IPS-NIHi7 (cell line): ENCODE measurements around the gene CYB5D1.
"Not testable (repeated sequence)": the region's sequence is repeated elsewhere in the genome, so short reads cannot be mapped to it uniquely, and the experiment has no call there.

Source experiments
- DNase-seq: peaks from one replicate; pipeline ENCODE4 v3.0.0; 2012; ENCODE audit warnings: mixed read lengths; ENCODE audit errors: extremely low spot score

CYB5D1 gene, protein sequence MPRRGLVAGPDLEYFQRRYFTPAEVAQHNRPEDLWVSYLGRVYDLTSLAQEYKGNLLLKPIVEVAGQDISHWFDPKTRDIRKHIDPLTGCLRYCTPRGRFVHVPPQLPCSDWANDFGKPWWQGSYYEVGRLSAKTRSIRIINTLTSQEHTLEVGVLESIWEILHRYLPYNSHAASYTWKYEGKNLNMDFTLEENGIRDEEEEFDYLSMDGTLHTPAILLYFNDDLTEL

DNA sequence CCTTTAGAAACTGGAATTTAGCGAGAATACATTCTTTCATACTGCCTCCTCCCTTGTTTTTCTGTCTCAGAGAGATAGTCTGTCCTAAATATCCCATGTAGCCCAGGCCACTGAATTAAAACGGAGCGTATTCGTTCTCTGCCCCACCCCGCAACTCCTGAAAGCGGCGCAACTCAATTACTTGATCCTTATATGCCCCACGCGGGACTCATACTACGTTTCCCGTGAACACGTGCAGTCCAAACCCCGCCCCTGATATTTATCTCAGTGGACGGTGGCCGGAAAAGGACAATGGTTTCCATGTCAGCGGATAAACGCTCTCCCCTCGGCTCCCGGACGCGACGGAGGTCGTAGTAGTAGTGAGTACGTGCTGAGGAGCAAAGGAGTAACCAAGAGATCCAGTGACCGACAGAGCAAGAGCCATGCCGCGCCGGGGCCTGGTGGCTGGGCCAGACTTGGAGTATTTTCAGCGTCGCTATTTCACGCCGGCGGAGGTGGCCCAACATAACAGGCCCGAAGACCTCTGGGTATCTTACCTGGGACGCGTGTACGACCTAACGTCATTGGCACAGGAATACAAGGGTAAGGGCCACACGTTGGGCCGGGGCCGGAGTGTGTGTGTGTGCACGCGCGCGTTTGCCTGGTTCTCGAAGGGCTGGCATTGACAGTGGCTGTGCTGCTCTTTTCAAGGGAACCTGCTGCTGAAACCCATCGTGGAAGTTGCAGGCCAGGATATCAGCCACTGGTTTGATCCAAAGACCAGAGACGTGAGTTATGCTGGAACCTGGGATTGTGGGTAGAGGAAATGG, at the start of gene CYB5D1:
Gene CYB5D1, plus strand, starts transcription at position 291 of the 809 bp plus-strand sequence. Its CDS starts 132 bp downstream, at position 423.
- DNase-seq = peak; percentile 57

DNA sequence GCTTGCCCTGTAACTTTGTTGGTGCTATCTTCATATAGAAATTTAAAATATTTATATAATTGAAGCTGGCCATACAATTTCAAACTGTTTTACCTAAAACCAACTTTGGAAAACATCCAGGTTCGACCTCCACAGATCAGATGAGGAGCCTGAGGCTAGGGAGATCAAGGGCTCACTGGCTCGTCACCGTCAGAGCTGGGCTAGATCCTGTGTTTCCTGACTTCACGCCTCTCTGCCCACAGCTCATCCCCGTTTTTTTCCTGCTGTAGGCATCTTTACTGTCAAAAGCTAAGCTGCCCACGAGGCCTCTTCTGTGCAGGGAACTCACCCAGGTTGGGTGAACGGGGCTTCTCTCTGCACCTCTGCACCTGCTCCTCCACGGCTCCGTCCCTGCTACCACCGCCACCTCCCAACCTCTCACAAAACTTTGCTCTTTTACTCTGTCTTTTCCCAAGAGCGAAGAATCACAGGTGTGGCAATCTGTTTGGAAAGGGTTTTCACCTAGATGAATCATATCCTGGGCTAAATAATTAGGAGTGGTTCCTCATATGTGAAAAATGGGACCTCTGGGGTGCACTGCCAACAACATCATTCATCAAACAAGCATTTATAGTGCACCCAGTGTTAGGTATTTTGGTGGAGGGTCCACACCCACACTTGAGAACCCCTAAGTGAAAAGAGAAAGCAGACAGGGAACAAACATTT, 48.6 kb upstream of the CYB5D1 start:
- no peak for DNase-seq

- not testable (repeated sequence) for DNase-seq
These were observed 47.9 kb upstream of the CYB5D1 start for GRCh38 chr17:7809791-7810343.

- DNase-seq = no peak
These were observed 46.6 kb upstream of the CYB5D1 start for GRCh38 chr17:7811251-7811650.

DNA sequence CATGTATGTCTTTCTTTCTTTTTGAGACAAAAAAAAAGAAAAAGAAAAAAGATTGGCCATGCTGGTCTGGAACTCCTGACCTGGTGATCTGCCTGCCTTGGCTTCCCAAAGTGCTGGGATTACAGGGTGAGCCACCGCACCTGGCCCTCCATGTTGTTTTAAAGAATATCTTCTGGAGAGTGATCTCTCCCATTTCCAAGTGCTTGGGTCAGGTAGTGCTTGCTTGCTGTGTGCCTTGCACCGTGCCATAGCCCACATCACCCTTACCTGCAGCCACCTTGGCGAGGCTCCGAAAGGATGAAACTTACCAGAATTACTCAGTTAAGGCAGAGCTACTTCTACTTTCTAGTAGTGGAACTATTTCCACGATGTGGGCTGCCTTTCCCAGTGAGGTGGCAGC, 42.8 kb upstream of the CYB5D1 start:
- no peak for DNase-seq

- DNase-seq = no peak
These were observed 40.7 kb upstream of the CYB5D1 start for GRCh38 chr17:7816926-7817642.

DNA sequence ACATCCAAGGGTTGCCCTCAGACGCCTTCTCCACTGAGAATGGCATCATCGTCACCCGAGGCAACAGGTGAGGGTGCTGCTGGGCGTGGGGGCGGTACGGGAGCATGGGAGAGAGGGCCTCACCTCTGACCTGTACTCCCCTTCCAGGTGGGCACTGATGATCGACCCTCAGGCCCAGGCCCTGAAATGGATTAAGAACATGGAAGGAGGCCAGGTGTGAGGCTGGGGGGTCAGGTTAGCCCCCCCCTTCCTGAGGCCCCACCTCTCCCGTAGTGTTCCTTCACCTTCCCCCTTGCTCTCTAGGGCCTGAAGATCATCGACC, 40.2 kb upstream of the CYB5D1 start:
- DNase-seq = no peak

- no peak for DNase-seq
These were observed 39.8 kb upstream of the CYB5D1 start for GRCh38 chr17:7818026-7818425.

DNA sequence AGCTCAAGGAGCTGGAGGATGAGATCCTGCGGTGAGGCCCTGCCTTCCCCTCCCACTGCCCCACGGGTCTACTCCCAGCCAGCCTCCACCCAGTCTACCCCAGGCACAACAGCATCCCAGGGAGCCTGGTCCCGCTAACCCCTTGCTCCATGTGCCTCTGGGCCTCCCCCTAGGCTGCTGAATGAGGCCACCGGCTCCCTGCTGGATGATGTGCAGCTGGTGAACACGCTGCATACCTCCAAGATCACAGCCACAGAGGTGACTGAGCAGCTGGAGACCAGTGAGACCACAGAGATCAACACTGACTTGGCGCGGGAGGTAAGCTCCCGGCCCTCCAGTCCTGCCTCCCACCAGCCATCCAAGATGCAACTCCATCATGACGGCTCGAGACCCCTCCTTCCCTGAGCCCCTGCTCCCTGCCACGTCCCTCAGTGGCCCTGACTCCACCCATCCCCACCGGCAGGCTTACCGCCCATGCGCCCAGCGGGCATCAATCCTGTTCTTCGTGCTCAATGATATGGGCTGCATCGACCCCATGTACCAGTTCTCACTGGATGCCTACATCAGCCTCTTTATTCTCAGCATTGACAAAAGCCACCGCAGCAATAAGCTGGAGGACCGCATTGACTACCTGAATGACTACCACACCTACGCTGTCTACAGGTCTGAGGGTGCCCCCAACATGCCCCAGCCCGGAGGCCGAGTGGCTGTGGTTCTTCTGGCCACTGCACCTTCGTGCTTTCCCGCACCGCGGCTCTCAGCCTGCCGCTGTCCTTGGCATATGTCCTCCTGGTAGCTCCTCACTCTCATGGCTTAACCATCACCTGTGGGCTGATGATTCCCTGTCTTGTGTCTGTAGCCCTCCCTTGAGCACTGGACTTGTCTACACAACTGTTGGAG, 38.8 kb upstream of the CYB5D1 start:
- DNase-seq = no peak

DNA sequence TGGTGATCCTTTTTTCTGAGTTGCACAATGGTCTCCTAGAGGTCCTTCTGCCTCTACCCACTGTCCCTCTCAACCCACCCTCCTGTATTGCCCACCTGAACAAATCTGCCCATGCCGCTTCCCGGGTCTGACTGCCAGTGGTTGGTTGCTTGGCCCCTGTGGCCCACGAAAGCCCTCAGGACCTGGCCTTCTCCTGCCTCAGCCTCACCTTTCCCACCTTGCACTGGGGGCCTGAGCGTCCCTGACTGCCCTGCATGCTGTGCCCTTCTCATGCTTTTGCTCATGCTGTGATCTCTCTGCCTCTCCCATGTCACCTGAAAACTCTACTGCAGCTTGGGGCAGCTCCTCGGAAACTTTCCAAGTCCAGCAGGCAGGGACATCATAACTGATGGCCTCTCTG, 37.6 kb upstream of the CYB5D1 start:
- DNase-seq = no peak

GRCh38 chr17:7822126-7822525, 35.7 kb upstream of the CYB5D1 start:
- DNase-seq = no peak

DNA sequence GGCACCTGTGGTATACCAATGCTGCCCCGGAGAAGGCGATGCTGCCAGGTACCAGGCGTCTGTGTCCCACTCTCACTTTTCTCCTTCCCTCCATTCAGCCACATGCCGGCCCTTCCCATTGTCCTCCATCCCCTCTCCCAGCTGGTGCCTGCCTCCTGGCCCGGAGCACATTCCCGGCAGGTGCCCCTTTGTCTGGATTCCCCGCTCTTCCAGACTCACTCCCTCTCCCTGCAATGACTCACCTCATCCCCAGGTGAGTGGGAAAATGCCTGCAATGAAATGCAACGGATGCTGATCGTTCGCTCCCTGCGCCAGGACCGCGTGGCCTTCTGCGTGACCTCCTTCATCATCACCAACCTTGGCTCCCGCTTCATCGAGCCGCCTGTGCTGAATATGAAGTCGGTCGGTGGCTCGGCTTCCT, 34.2 kb upstream of the CYB5D1 start:
- DNase-seq = peak; percentile 72

DNA sequence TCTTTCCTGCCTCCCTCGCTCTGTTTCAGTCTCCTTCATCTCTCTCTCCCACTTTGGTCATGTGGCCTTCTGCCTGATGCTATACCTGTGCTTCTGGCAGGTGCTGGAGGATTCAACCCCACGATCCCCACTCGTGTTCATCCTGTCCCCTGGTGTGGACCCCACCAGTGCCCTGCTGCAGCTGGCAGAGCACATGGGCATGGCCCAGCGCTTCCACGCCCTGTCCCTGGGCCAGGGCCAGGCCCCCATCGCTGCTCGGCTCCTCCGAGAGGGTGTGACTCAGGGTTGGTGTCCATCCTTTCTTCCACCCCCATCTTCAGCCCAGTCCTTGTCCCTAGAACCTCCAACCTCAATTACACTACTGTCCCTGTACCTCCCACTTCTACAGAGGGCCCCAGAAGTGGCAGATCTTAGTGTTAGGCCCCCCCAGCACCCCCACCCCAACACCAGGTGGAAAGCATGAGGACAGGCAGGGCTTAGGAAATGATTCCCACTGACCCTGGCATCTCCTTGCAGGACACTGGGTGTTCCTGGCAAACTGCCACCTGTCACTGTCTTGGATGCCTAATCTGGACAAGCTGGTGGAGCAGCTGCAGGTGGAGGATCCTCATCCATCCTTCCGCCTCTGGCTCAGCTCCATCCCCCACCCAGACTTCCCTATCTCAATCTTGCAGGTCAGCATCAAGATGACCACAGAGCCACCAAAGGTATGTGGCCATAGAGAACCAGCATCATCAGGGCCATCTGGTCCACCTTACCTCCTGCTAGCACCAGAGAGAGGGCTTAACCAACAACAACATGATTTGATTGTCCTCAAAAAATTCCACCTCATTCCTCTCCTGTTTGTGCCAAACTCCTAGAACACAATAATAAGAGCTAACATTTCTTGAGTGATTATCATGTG, 33.5 kb upstream of the CYB5D1 start:
- no peak for DNase-seq

DNA sequence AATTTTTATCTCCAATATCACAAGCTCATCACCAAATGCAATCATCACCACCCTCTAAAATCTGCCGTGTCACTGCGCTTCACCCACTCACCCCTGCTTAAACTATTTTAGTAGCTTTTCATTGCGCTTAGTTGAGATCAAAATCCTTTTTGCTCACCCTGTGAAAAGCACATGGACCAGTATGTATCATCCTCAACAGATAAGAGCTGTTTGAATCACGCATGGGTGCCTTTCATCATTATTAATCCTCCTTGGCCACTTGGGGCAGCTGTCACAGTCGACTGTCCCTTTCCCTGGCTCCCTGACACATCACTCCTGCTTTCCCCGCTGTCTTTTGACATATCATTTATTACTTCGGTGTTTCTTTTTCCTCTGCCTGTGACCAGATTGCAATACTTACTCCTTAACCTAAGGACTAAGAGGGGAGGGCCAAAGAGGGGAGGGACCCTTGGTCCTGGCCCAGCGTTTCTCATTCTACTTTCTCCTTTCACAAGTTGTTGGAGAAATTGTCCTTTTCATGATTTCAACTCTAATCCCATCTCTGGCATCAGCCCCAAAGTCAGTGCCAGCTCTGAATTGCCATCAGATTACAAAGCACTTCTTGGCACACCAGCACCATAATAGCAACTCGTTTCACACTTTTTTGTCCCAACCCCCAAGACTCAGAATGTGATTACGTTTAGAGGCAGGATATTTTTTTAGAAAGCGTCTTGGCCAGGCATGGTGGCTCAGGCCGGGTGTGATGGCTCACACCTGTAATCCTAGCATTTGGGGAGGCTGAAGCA, 32.4 kb upstream of the CYB5D1 start:
- DNase-seq = no peak

GRCh38 chr17:7830616-7831015, 27.2 kb upstream of the CYB5D1 start:
- no peak for DNase-seq

DNA sequence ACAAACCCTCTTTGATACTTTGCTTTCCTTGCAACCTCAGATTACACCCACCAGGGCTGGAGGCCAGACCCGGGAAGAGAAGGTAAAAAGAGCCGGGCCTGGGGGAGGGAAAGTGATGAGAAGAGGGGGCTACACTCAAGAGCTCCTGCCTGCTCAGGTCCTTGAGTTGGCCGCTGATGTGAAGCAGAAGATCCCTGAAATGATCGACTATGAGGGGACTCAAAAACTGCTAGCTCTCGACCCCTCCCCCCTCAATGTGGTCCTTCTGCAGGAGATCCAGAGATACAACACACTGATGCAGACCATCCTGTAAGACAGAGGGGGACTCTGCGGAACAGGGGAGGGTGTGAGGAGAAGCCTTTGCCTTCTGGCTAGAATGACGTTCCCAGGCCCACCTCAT, 26.6 kb upstream of the CYB5D1 start:
- no peak for DNase-seq

DNA sequence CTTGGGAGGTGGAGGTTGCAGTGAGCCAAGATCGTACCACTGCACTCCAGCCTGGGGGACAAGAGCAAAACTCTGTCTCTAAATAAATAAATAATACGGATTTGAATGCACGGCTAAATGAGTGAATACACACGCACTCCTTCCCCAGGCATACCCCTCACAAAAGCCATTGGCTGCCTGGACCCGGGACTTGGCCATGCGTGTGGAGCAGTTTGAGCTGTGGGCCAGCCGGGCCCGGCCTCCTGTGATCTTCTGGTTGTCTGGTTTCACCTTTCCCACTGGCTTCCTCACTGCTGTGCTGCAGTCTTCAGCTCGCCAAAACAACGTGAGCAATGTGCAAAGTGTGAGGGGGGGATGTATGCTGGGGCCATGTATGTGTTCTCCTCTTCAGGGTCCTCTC, 25.4 kb upstream of the CYB5D1 start:
- DNase-seq = no peak

- DNase-seq = no peak
These were observed 24.6 kb upstream of the CYB5D1 start for GRCh38 chr17:7833011-7833794.
